Stomach (tissue), 9 donors: ENCODE data around the gene NDUFS5. TPM values are rescaled to one million over a fixed set of nuclear protein-coding genes. Genes with fewer than 3 reads are reported as not detected.

ENCODE experiments used
- DNase-seq, 2 donors: peaks; one replicate each; pipeline versions ENCODE4 v3.0.0 to v3.0.0-alpha.2; 2013 to 2019
- H3K27ac ChIP-seq, 5 donors: fragments of 200-600 bp in 4 of 5; sonication (generic) in 4 of 5; one replicate each; pipeline ENCODE4 v1.5.1; 2013 to 2019; ENCODE audit warnings: mild to moderate bottlenecking in 1 of 5, moderate library complexity in 1 of 5
- H3K27me3 ChIP-seq, 3 donors: fragments of 200-600 bp; sonication (generic); one replicate each; pipeline ENCODE4 v1.5.1; 2017 to 2019; ENCODE audit warnings: mixed run types in 1 of 3
- H3K36me3 ChIP-seq, 4 donors: fragments of 200-600 bp; sonication (generic); 1 replicate in 3 of 4; 2 replicates in 1 of 4; pipeline ENCODE4 v1.5.1; 2016 to 2019
- H3K4me1 ChIP-seq, 4 donors: fragments of 200-600 bp; sonication (generic); one replicate each; pipeline ENCODE4 v1.5.1; 2016 to 2019
- H3K4me3 ChIP-seq, 4 donors: fragments of 200-600 bp; sonication (generic) in 3 of 4; one replicate each; pipeline ENCODE4 v1.5.1; 2016 to 2019; ENCODE audit warnings: mild to moderate bottlenecking in 1 of 4
- H3K9me3 ChIP-seq, 4 donors: fragments of 200-600 bp; sonication (generic); one replicate each; pipeline ENCODE4 v1.5.1; 2016 to 2019
- CTCF ChIP-seq, 7 experiments: fragments of 450-650 bp in 4 of 7; fragments of 200-600 bp in 3 of 7; sonication (generic) in 3 of 7; IDR thresholded peaks; one replicate each; pipeline ENCODE4 v1.5.1; 2016 to 2019; ENCODE audit warnings: antibody characterized with exemption in 7 of 7, control low read depth in 2 of 7, mild to moderate bottlenecking in 1 of 7
- EP300 ChIP-seq: sonication (generic); formaldehyde crosslinking; IDR thresholded peaks from one replicate; pipeline ENCODE4 v1.6.1; 2017; ENCODE audit warnings: antibody characterized with exemption
- POLR2A ChIP-seq, 4 donors: fragments of 450-650 bp; IDR thresholded peaks; one replicate each; pipeline ENCODE4 v1.6.1; 2016; ENCODE audit warnings: antibody characterized with exemption in 4 of 4, control low read depth in 2 of 4, mild to moderate bottlenecking in 1 of 4, moderate library complexity in 1 of 4
- POLR2AphosphoS5 ChIP-seq, 3 donors: sonication (generic); formaldehyde crosslinking; IDR thresholded peaks; one replicate each; pipeline ENCODE4 v1.6.1; 2016; ENCODE audit warnings: antibody characterized with exemption in 3 of 3
- WGBS, 5 donors: extraction: QIAGEN DNeasy Blood & Tissue Kit in 3 of 5; methylation state at CpG; one replicate each; pipeline versions ENCODE4 v1.1.5 to v1.1.7; 2013 to 2018; 5-methylcytosine and 5-hydroxymethylcytosine counted together
- intact Hi-C: fragments of 100-400 bp; cut with DNase I; formaldehyde crosslinking; loops from one replicate; pipeline ENCODE4 v1.15.1; 2023; ENCODE audit warnings: low total_unique reads
- polyA plus RNA-seq, 3 donors: library from polyadenylated mRNA; stranded (reverse); fragments of 200-250 nt; gene quantifications; one replicate each; pipeline ENCODE4 v1.2.3, GENCODE V29; 2013
- total RNA-seq, 5 donors: library from RNA; depleted of rRNA; stranded (reverse); fragments of >200 nt; gene quantifications; one replicate each; pipeline versions ENCODE4 v1.1.0 to v1.2.3, GENCODE V29; 2014 to 2016
- donor health status: healthy with polysubstance abuse.
- donor health status: Bipolar disorder and iron deficiency.
- donor health status: healthy.

NDUFS5 gene
- total and polyA plus RNA-seq, 8 donors = 104 to 829 (median 330) TPM

- Histone ChIP-seq H3K27me3 (no peaks in the 10 kb centered on the region), H3K9me3 (no peaks in the 10 kb centered on the region), H3K4me1 (peaks cover 5 to 12% (median 6%) of the 10 kb centered on the region in 4 donors), H3K4me3 (no peak overlapping the region), H3K27ac (no peak overlapping the region), H3K36me3 (no peaks in the 10 kb centered on the region)
- WGBS, 5 donors = 59 to 73% (median 66%) methylated on average over 1 of the region's 1 CpG
- DNase-seq = no peak
- intact Hi-C loops = no loop called here
- TF ChIP-seq CTCF (IDR thresholded peaks at IDR 0.05) (no peak), POLR2A (IDR thresholded peaks at IDR 0.05) (no peak), EP300 (no peak), POLR2AphosphoS5 (IDR thresholded peaks at IDR 0.05) (no peak)
Observed at GRCh38 chr1:39021426-39021825, 4.7 kb upstream of the NDUFS5 start.

DNA sequence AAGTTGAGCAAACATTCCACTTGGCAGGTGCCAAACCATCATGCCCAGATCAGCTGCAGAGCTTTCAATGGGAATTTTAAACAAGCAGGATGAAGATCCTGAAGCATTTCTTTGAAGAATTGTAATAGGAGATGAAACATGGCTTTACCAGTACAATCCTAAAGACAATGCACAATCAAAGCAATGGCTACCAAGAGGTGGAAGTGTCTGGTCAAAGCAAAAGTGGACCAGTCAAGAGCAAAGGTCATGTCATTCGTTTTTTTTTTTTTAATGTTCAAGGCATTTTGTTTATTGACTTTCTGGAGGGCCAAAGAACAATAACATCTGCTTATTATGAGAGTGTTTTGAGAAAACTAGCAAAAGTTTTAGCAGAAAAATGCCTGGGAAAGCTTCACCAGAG is 3.0 kb upstream of the NDUFS5 start:
- no peak for DNase-seq
- Histone ChIP-seq H3K27ac (no peak overlapping the region), H3K36me3 (peaks cover 0 to under 1% (median under 1%) of the 10 kb centered on the region in 4 donors), H3K27me3 (no peaks in the 10 kb centered on the region), H3K9me3 (no peaks in the 10 kb centered on the region), H3K4me1 (peaks cover 9 to 19% (median 13%) of the 10 kb centered on the region in 4 donors), H3K4me3 (no peak overlapping the region)
- TF ChIP-seq EP300 (no peak), POLR2AphosphoS5 (IDR thresholded peaks at IDR 0.05) (no peak), POLR2A (IDR thresholded peaks at IDR 0.05) (no peak), CTCF (IDR thresholded peaks at IDR 0.05) (no peak)
- WGBS, 5 donors = 50 to 70% (median 59%) methylated on average over 1 of the region's 1 CpG
- intact Hi-C loops = no loop called here

DNA sequence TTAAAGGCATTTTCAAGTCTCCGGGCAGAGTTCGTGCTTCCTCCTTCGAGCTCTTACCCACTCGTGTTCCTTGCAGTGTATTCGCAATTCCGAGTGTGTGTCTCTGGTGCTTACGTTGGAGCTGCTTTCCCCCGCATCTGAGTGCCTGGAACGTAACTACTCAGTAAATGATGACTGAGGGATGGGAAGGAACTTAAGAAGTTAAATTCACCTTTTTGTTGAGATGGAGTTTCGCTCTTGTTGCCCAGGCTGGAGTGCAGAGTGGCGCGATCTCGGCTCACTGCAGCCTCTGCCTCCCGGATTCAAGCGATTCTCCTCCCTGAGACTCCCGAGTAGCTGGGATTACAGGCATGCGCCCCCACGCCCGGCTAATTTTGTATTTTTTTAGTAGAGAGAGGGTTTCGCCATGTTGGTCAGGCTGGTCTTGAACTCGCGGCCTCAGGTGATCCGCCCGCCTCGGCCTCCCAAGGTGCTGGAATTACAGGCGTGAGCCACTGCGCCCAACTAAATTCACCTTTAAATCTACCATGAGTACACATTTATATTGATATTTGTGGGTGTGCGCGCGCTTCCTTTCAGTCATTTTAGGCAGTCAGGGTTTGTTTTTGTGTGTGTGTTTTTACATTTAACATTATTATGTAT is 837 bp downstream of the NDUFS5 start:
- H3K4me3 ChIP-seq = peak overlapping the region; percentile 56 to 76 (median 65)
- WGBS, 5 donors = 21 to 33% (median 26%) methylated on average over 30 of the region's 30 CpGs
- intact Hi-C loops = no loop called here

GRCh38 chr1:39034114-39034654 is 8.0 kb downstream of the NDUFS5 start:
- intact Hi-C loops = no loop called here
- no peak overlapping the region for H3K27ac ChIP-seq
- H3K4me3 ChIP-seq = no peak overlapping the region
- TF ChIP-seq POLR2AphosphoS5 (IDR thresholded peaks at IDR 0.05) = no peak
- no peak for TF ChIP-seq EP300
- TF ChIP-seq CTCF (IDR thresholded peaks at IDR 0.05) = no peak
- TF ChIP-seq POLR2A (IDR thresholded peaks at IDR 0.05) = no peak
- H3K4me1 ChIP-seq = peaks cover 0 to 31% (median 7%) of the 10 kb centered on the region in 4 donors
- H3K9me3 ChIP-seq = no peaks in the 10 kb centered on the region
- 64 to 81% (median 78%) methylated on average over 6 of the region's 6 CpGs for WGBS, 5 donors
- DNase-seq = no peak
- H3K27me3 ChIP-seq = no peaks in the 10 kb centered on the region
- peaks cover 56 to 99% (median 95%) of the 10 kb centered on the region in 4 donors for H3K36me3 ChIP-seq

More for the DNA sequence above, 837 bp downstream of the NDUFS5 start:
- Histone ChIP-seq H3K36me3 (peaks cover 23 to 39% (median 38%) of the 10 kb centered on the region in 4 donors), H3K9me3 (no peaks in the 10 kb centered on the region), H3K4me1 (peaks cover 9 to 54% (median 19%) of the 10 kb centered on the region in 4 donors), H3K27ac (peak overlapping the region; percentile 85 to 98 (median 95)), H3K27me3 (no peaks in the 10 kb centered on the region)
- TF ChIP-seq POLR2A (IDR thresholded peaks at IDR 0.05) (no peak), POLR2AphosphoS5 (IDR thresholded peaks at IDR 0.05) (peak in 1 of 3 donors; percentile 44)
- no peak for DNase-seq

DNA sequence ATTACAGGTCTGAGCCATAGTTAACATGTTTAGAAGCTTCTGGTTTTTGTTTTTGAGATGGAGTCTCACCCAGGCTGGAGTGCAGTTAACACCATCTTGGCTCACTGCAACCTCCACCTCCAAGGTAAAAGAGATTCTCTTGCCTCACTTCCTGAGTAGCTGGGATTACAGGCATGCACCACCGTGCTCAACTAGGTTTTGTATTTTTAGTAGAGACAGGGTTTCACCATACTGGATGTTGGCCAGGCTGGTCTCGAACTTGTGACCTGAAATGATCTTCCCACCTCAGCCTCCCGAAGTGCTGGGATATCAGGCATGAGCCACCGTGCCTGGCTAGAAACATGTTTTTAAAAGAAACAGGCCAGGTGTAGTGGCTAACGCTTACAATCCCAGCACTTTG is 10.5 kb downstream of the NDUFS5 start:
- H3K4me3 ChIP-seq = no peak overlapping the region
- H3K36me3 ChIP-seq = peaks cover 39 to 90% (median 87%) of the 10 kb centered on the region in 4 donors
- H3K27me3 ChIP-seq = no peaks in the 10 kb centered on the region
- intact Hi-C loops = no loop called here
- no peak for TF ChIP-seq POLR2A (IDR thresholded peaks at IDR 0.05)
- no peak for TF ChIP-seq EP300
- no peak for TF ChIP-seq CTCF (IDR thresholded peaks at IDR 0.05)
- no peak for TF ChIP-seq POLR2AphosphoS5 (IDR thresholded peaks at IDR 0.05)
- DNase-seq = no peak
- no peak overlapping the region for H3K27ac ChIP-seq
- 80 to 96% (median 86%) methylated on average over 5 of the region's 5 CpGs for WGBS, 5 donors
- H3K9me3 ChIP-seq = no peaks in the 10 kb centered on the region
- H3K4me1 ChIP-seq = peaks cover 0 to 9% (median 3%) of the 10 kb centered on the region in 4 donors
